Body of pancreas (tissue), 4 donors: Measurements from ENCODE around the gene SMAD5.

Source experiments
- CTCF ChIP-seq, 7 experiments: fragments of 450-650 bp in 4 of 7; fragments of 200-600 bp in 3 of 7; sonication (generic) in 3 of 7; IDR thresholded peaks; one replicate each; pipeline ENCODE4 v1.5.1; 2016 to 2019; ENCODE audit warnings: antibody characterized with exemption in 7 of 7
- POLR2A ChIP-seq, 3 donors: fragments of 450-650 bp; IDR thresholded peaks; one replicate each; pipeline ENCODE4 v1.6.1; 2016; ENCODE audit warnings: antibody characterized with exemption in 3 of 3, mild to moderate bottlenecking in 2 of 3

DNA sequence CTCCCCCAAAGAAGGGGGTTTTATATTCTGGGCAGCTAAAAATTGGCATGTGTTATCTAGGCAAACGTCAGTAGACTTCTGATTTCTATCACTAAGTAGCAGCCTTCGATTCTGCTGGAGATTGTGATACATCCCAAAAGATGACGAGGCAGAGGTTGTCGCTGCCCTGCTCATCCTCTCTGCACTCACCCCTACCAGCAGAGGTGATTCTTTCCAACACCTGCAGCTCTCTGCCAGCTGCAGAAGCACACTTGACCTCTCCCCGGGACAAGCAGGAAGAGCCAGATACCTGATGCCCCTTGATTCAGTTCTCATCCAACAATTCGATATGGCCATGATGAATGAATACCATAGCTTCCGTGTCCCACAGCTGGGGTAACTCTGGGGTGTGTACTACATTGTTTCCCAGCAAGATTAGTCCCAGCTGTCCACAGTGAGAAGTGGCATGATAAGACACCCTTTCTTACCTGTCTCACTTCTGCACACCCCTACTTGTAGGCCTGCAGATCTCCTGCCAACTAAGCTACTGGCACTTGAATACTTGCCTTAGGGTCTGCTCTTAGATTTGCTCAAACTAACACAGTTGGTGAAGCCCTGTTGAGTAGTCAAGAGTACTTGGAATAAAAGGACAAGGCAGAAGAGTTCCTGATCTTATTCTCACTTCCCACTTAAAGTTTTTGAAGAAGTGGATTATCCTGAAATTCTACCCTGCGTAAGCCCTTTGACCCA, 37.6 kb upstream of the SMAD5 start:
- TF ChIP-seq CTCF (IDR thresholded peaks at IDR 0.05): no peak
- no peak for TF ChIP-seq POLR2A (IDR thresholded peaks at IDR 0.05)
